SK-N-SH treated with all-trans-retinoic acid at 6 μM for 48 hours (cell line): ENCODE measurements around the gene STK32B.

ENCODE experiments used
- ATAC-seq: fragments of 200-7000 bp; cut with Tn5 transposase; 3 replicates; pipeline ENCODE4 v1.9.1; 2020; ENCODE audit warnings: mild to moderate bottlenecking, moderate library complexity
- ARNTL ChIP-seq: fragments of 450-650 bp; formaldehyde crosslinking; IDR thresholded peaks from 2 replicates; pipeline ENCODE4 v1.5.0; 2020; ENCODE audit warnings: low read depth, mild to moderate bottlenecking, moderate library complexity, borderline replicate concordance
- BACH2 ChIP-seq: fragments of 250-450 bp; sonication (Bioruptor Pico); IDR thresholded peaks from 2 replicates; pipeline ENCODE4 v1.9.0; 2021; ENCODE audit warnings: mild to moderate bottlenecking, borderline replicate concordance
- CSDC2 ChIP-seq: fragments of 250-450 bp; sonication (Bioruptor Pico); IDR thresholded peaks from 2 replicates; pipeline ENCODE4 v1.5.0; 2020; ENCODE audit warnings: mild to moderate bottlenecking, moderate library complexity
- ESRRG ChIP-seq: fragments of 250-450 bp; sonication (Bioruptor Pico); IDR thresholded peaks from 2 replicates; pipeline ENCODE4 v1.6.1; 2021; ENCODE audit warnings: mild to moderate bottlenecking
- GLIS3 ChIP-seq: fragments of 250-450 bp; sonication (Bioruptor Pico); IDR thresholded peaks from 2 replicates; pipeline ENCODE4 v1.5.0; 2020; ENCODE audit warnings: mild to moderate bottlenecking, moderate library complexity
- ISL1 ChIP-seq: fragments of 250-450 bp; sonication (Bioruptor Pico); IDR thresholded peaks from 2 replicates; pipeline ENCODE4 v2.1.2; 2022; ENCODE audit warnings: mild to moderate bottlenecking, moderate library complexity
- OSR1 ChIP-seq: fragments of 250-450 bp; sonication (Bioruptor Pico); IDR thresholded peaks from 2 replicates; pipeline ENCODE4 v1.8.0; 2022; ENCODE audit warnings: moderate library complexity, mild to moderate bottlenecking, inconsistent platforms
- PPARA ChIP-seq: fragments of 250-450 bp; sonication (Bioruptor Pico); IDR thresholded peaks from 2 replicates; pipeline ENCODE4 v1.5.0; 2020; ENCODE audit warnings: mild to moderate bottlenecking, borderline replicate concordance
- RARB ChIP-seq: fragments of 250-450 bp; sonication (Bioruptor Pico); IDR thresholded peaks from 2 replicates; pipeline ENCODE4 v1.8.0; 2021; ENCODE audit warnings: mild to moderate bottlenecking, moderate library complexity
- SNAI2 ChIP-seq: fragments of 250-450 bp; sonication (Bioruptor Pico); IDR thresholded peaks from 2 replicates; pipeline ENCODE4 v1.5.0; 2020; ENCODE audit warnings: mild to moderate bottlenecking, moderate library complexity
- TCF4 ChIP-seq: fragments of 250-450 bp; sonication (Bioruptor Pico); IDR thresholded peaks from 2 replicates; pipeline ENCODE4 v1.8.0; 2021; ENCODE audit warnings: mild to moderate bottlenecking, moderate library complexity, borderline replicate concordance
- TOX ChIP-seq: fragments of 250-450 bp; sonication (Bioruptor Pico); IDR thresholded peaks from 2 replicates; pipeline ENCODE4 v1.8.0; 2021; ENCODE audit warnings: mild to moderate bottlenecking, moderate library complexity, borderline replicate concordance
- ZC3H10 ChIP-seq: fragments of 250-450 bp; sonication (Bioruptor Pico); IDR thresholded peaks from 2 replicates; pipeline ENCODE4 v1.5.1; 2021; ENCODE audit warnings: mild to moderate bottlenecking, moderate library complexity
- ZFP3 ChIP-seq: fragments of 250-450 bp; sonication (Bioruptor Pico); IDR thresholded peaks from 2 replicates; pipeline ENCODE4 v1.5.0; 2020; ENCODE audit warnings: mild to moderate bottlenecking, moderate library complexity
- ZFP30 ChIP-seq: fragments of 450-650 bp; formaldehyde crosslinking; IDR thresholded peaks from 2 replicates; pipeline ENCODE4 v1.5.0; 2022; ENCODE audit warnings: mild to moderate bottlenecking, moderate library complexity
- ZNF565 ChIP-seq: fragments of 450-650 bp; formaldehyde crosslinking; conservative IDR thresholded peaks from 2 replicates; pipeline ENCODE4 v1.5.0; 2020; ENCODE audit warnings: low read depth, mild to moderate bottlenecking, moderate library complexity
- ZNF70 ChIP-seq: fragments of 450-650 bp; formaldehyde crosslinking; IDR thresholded peaks from 2 replicates; pipeline ENCODE4 v1.5.0; 2020; ENCODE audit warnings: mild to moderate bottlenecking, moderate library complexity
- ZNF8 ChIP-seq: fragments of 450-650 bp; formaldehyde crosslinking; IDR thresholded peaks from 2 replicates; pipeline ENCODE4 v1.5.0; 2020; ENCODE audit warnings: mild to moderate bottlenecking, moderate library complexity
- TF ChIP-seq, protein P1 (sequence below): fragments of 250-450 bp; sonication (Bioruptor Pico); IDR thresholded peaks from 2 replicates; pipeline ENCODE4 v1.5.0; 2020; ENCODE audit warnings: mild to moderate bottlenecking, moderate library complexity
- TF ChIP-seq, protein P2 (sequence below): fragments of 250-450 bp; sonication (Bioruptor Pico); IDR thresholded peaks from 2 replicates; pipeline ENCODE4 v1.8.0; 2020; ENCODE audit warnings: mild to moderate bottlenecking, moderate library complexity, borderline replicate concordance
- TF ChIP-seq, protein P3 (sequence below): fragments of 250-450 bp; sonication (Bioruptor Pico); IDR thresholded peaks from 2 replicates; pipeline ENCODE4 v1.5.1; 2021; ENCODE audit warnings: mild to moderate bottlenecking, moderate library complexity
- TF ChIP-seq, protein P4 (sequence below): fragments of 250-450 bp; sonication (Bioruptor Pico); IDR thresholded peaks from 2 replicates; pipeline ENCODE4 v1.8.0; 2021; ENCODE audit warnings: low read depth, mild to moderate bottlenecking, moderate library complexity, borderline replicate concordance
- TF ChIP-seq, protein P5 (sequence below): fragments of 250-450 bp; sonication (Bioruptor Pico); IDR thresholded peaks from 2 replicates; pipeline ENCODE4 v1.5.1; 2020; ENCODE audit warnings: low read depth, mild to moderate bottlenecking, moderate library complexity

The STK32B gene

DNA sequence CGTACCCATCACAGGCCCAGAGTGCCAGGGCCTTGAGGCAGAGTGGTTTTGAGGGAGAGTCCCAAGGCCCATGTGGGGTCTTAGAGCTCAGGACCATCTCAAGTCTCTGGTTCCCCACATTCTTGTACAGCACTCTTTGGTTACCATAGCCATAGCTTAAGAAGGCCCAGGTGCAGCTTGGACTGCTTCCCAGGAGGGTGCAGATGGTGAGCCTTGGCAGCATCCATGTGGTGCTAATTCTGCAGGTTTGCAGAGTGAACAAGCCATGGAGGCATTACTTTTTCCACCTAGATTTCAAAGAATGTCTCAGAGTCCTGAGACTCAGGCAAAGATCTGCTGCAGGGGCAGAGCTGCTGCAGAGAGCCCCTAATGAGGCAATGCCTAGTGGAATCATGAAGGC is 171.7 kb downstream of the STK32B start:
- no peak for TF ChIP-seq GLIS3 (CRISPR knock-in tag)
- no peak for TF ChIP-seq BACH2 (CRISPR knock-in tag)
- TF ChIP-seq PPARA (CRISPR knock-in tag), result no peak
- TF ChIP-seq, protein P1, sequence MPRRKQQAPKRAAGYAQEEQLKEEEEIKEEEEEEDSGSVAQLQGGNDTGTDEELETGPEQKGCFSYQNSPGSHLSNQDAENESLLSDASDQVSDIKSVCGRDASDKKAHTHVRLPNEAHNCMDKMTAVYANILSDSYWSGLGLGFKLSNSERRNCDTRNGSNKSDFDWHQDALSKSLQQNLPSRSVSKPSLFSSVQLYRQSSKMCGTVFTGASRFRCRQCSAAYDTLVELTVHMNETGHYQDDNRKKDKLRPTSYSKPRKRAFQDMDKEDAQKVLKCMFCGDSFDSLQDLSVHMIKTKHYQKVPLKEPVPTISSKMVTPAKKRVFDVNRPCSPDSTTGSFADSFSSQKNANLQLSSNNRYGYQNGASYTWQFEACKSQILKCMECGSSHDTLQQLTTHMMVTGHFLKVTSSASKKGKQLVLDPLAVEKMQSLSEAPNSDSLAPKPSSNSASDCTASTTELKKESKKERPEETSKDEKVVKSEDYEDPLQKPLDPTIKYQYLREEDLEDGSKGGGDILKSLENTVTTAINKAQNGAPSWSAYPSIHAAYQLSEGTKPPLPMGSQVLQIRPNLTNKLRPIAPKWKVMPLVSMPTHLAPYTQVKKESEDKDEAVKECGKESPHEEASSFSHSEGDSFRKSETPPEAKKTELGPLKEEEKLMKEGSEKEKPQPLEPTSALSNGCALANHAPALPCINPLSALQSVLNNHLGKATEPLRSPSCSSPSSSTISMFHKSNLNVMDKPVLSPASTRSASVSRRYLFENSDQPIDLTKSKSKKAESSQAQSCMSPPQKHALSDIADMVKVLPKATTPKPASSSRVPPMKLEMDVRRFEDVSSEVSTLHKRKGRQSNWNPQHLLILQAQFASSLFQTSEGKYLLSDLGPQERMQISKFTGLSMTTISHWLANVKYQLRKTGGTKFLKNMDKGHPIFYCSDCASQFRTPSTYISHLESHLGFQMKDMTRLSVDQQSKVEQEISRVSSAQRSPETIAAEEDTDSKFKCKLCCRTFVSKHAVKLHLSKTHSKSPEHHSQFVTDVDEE (CRISPR knock-in tag), result no peak
- TF ChIP-seq OSR1, result no peak
- no peak for ATAC-seq

DNA sequence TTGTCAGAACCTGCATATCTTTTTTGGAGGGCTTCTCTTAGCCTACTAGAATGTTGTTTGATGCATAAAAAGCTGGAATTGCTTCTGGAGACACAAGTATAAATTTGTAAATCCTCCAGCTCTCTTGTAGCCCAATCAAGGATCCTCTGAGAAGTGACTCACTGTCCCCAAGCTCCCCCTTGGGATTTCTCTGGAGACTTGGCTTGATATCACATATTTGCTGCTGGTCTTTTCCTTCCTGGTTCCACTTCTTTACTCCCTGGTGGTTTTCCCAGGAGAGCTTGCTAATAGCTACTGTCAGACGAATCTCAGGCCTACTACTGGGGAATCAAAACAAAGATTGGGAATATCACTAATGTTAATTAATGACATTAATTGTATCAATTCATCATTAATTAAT is 173.1 kb downstream of the STK32B start:
- TF ChIP-seq TOX (CRISPR knock-in tag), result no peak
- TF ChIP-seq ZNF565 (CRISPR knock-in tag), result no peak
- TF ChIP-seq ZNF8 (CRISPR knock-in tag), result no peak
- TF ChIP-seq ZC3H10 (CRISPR knock-in tag), result no peak
- TF ChIP-seq ZFP3 (CRISPR knock-in tag), result no peak
- no peak for TF ChIP-seq ZNF70 (CRISPR knock-in tag)
- TF ChIP-seq, protein P2, sequence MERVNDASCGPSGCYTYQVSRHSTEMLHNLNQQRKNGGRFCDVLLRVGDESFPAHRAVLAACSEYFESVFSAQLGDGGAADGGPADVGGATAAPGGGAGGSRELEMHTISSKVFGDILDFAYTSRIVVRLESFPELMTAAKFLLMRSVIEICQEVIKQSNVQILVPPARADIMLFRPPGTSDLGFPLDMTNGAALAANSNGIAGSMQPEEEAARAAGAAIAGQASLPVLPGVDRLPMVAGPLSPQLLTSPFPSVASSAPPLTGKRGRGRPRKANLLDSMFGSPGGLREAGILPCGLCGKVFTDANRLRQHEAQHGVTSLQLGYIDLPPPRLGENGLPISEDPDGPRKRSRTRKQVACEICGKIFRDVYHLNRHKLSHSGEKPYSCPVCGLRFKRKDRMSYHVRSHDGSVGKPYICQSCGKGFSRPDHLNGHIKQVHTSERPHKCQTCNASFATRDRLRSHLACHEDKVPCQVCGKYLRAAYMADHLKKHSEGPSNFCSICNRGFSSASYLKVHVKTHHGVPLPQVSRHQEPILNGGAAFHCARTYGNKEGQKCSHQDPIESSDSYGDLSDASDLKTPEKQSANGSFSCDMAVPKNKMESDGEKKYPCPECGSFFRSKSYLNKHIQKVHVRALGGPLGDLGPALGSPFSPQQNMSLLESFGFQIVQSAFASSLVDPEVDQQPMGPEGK (CRISPR knock-in tag), result no peak
- no peak for TF ChIP-seq TCF4 (CRISPR knock-in tag)
- no peak for TF ChIP-seq GLIS3 (CRISPR knock-in tag)
- no peak for TF ChIP-seq SNAI2 (CRISPR knock-in tag)
- TF ChIP-seq, protein P3, sequence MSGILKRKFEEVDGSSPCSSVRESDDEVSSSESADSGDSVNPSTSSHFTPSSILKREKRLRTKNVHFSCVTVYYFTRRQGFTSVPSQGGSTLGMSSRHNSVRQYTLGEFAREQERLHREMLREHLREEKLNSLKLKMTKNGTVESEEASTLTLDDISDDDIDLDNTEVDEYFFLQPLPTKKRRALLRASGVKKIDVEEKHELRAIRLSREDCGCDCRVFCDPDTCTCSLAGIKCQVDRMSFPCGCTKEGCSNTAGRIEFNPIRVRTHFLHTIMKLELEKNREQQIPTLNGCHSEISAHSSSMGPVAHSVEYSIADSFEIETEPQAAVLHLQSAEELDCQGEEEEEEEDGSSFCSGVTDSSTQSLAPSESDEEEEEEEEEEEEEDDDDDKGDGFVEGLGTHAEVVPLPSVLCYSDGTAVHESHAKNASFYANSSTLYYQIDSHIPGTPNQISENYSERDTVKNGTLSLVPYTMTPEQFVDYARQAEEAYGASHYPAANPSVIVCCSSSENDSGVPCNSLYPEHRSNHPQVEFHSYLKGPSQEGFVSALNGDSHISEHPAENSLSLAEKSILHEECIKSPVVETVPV, result no peak
- TF ChIP-seq OSR1, result no peak
- no peak for TF ChIP-seq ARNTL
- TF ChIP-seq ZFP30, result no peak
- no peak for TF ChIP-seq PPARA (CRISPR knock-in tag)
- no peak for TF ChIP-seq ISL1 (CRISPR knock-in tag)
- TF ChIP-seq, protein P4, sequence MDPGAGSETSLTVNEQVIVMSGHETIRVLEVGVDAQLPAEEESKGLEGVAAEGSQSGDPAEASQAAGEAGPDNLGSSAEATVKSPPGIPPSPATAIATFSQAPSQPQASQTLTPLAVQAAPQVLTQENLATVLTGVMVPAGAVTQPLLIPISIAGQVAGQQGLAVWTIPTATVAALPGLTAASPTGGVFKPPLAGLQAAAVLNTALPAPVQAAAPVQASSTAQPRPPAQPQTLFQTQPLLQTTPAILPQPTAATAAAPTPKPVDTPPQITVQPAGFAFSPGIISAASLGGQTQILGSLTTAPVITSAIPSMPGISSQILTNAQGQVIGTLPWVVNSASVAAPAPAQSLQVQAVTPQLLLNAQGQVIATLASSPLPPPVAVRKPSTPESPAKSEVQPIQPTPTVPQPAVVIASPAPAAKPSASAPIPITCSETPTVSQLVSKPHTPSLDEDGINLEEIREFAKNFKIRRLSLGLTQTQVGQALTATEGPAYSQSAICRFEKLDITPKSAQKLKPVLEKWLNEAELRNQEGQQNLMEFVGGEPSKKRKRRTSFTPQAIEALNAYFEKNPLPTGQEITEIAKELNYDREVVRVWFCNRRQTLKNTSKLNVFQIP (CRISPR knock-in tag), result no peak
- no peak for ATAC-seq

DNA sequence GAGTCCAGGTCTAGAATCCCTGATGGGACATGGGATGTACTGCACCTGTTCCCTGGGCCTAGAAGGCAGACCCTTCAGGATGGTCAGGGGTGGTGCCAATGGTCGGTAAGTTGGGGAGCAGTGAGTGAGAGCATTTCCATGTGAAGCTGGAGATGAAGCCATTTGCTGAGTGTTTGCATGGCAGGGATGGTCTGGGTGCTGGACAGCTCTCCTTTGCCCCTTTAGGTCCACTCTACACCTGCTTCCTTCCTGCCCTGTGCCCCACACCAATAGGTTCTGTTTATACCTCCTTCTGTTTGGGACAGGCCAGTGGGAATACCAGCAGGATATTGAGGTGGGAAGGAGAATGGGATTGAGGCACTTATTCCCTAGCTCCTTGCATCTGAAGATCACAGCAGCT is 181.3 kb downstream of the STK32B start:
- no peak for ATAC-seq
- TF ChIP-seq, protein P3, result no peak
- TF ChIP-seq ZNF565 (CRISPR knock-in tag) (no peak), RARB (CRISPR knock-in tag) (no peak), ZC3H10 (CRISPR knock-in tag) (no peak), ZNF70 (CRISPR knock-in tag) (no peak), CSDC2 (CRISPR knock-in tag) (no peak), ZNF8 (CRISPR knock-in tag) (no peak), OSR1 (no peak), ESRRG (CRISPR knock-in tag) (no peak), SNAI2 (CRISPR knock-in tag) (no peak), ARNTL (no peak), TCF4 (CRISPR knock-in tag) (no peak), PPARA (CRISPR knock-in tag) (no peak), ISL1 (CRISPR knock-in tag) (no peak), BACH2 (CRISPR knock-in tag) (no peak)
- TF ChIP-seq, protein P5, sequence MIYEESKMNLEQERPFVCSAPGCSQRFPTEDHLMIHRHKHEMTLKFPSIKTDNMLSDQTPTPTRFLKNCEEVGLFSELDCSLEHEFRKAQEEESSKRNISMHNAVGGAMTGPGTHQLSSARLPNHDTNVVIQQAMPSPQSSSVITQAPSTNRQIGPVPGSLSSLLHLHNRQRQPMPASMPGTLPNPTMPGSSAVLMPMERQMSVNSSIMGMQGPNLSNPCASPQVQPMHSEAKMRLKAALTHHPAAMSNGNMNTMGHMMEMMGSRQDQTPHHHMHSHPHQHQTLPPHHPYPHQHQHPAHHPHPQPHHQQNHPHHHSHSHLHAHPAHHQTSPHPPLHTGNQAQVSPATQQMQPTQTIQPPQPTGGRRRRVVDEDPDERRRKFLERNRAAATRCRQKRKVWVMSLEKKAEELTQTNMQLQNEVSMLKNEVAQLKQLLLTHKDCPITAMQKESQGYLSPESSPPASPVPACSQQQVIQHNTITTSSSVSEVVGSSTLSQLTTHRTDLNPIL (CRISPR knock-in tag), result no peak
- TF ChIP-seq, protein P4 (CRISPR knock-in tag), result no peak
